Glomerular endothelial cell (primary cell): ENCODE measurements around the gene GPRC5D. TPM values are rescaled to one million over a fixed set of nuclear protein-coding genes. Genes with fewer than 3 reads are reported as not detected.

Experiments
- DNase-seq: peaks from one replicate; pipeline ENCODE4 v3.0.0-alpha.2; 2011; ENCODE audit warnings: low read depth, low spot score; ENCODE audit errors: extremely low read depth
- total RNA-seq: library from RNA; depleted of rRNA; stranded (reverse); fragments of >200 nt; gene quantifications from 2 replicates; pipeline ENCODE4 v1.2.3, GENCODE V29; 2015

Gene GPRC5D
- total RNA-seq, 1 donor from 2014 or later = not detected

DNA sequence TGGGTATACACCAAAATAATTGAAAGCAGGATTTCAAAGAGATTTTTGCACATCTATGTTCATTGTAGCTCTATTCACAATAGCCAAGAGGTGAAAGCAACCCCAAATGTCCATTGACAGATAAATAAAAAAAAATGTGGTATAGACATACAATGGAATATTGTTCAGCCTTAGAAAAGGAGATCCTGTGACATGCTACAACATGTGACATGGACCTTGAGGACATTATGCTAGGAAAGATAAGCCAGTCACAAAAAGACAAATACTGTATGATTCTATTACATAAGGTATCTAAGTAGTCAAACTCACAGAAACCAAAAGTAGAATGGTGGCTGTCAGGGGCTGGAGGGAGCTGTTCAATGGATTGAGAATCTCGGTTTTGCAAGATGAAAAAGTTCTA, 12.1 kb downstream of the GPRC5D start:
- DNase-seq = no peak

DNA sequence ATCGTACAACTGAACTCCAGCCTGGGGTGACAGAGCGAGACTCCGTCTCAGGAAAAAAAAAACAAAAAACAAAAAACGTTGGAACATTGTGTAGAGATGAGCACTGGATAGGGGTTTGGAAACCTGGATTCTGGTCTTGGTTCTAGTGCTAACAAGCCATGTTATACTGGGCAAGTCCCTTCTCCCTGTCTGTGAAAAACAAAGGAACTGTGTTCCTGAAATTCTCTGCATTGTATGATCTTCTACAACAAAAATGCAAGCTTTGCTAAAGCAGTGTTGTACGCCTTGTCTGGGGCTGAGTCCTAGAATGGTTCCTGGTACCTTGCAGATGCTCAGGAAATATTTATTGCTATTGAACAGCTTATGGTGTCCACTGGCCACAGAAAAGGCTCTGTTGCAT, 13.4 kb downstream of the GPRC5D start:
- no peak for DNase-seq

DNA sequence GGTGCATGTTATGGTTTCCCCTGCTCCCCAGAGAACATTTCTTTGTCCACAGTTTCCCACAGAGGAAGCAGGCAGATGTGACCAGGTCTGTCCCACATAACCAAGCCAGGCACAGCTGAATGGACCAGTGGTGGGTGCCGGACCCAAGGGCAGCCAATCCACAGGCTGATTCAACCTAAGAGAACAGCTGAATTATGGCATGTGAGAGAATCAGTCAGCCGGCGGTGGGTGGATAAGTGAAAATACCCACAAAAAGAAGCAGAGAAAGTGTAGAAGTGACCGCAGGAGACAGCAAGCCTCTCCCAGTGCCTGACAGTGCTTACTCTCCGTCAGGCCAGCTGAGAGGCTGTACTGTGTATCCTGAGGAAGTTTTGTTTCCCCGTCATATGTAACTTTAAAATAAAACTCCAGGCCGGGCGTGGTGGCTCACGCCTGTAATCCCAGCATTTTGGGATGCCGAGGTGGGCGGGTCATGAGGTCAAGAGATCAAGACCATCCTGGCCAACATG, 14.9 kb downstream of the GPRC5D start:
- DNase-seq = no peak

DNA sequence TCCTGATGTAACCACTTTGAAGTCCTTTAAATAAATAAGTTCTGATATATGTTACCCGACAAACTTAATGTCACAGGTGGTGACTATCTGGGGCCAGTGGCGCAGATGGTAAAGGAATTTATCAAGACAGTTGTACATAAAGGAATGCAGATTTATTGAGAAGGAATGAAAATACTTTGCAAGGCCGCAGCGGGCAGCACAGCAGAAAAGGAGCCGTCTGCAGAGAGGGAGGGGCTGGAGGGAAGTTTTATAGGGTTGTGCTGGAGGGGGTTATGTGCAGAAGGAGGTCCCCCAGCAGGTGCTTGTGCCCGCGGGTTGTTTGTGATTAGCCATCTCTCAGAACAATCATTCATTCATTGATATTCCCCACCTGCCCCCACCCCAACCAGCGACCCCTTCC, 17.4 kb downstream of the GPRC5D start:
- DNase-seq = no peak

DNA sequence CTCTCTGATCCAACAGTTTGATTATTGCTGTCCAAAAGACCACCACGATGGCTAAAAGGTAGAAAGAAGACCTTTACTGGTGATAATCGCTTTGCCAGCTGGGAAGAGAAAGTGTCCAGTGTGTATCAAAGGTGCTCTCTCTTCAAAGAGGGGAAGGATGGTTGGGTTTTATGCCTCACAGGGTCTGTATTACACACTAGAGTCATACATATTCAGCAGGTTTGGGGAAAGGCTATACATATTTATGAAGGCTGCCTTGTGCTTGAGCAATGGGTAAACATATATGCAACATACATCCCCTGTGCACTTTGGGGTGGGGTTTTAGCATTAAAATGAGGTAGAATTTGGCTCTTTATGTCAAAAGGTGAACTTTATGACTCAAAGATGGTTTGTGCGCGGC, 18.2 kb downstream of the GPRC5D start:
- no peak for DNase-seq

DNA sequence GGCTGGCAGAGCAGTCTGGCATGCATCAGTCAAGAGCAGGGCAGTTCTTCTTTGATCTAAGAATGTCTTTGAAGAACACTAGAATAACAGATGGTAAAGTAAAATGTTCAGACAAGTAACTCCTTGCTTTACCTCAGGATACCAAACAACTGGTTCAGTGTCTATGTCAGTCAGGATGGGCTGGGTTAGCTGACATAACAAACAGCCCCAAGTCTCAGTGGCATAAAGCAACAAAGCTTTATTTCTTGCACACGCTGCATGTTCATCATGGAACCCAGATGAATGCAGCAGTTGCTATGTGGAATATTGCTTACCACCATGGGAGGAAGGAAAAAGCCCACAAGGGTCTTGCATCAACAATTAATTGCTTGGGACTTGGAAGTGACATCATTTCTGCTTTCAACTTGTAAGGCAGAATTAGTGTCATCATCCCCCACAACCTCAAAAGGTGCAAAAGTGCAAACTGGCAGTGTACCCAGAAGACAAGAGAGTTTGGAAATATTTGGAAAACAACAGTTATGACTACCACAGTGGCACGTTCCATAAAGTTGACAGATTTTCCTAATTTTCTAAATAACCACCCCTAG, 21.2 kb downstream of the GPRC5D start:
- DNase-seq = no peak

DNA sequence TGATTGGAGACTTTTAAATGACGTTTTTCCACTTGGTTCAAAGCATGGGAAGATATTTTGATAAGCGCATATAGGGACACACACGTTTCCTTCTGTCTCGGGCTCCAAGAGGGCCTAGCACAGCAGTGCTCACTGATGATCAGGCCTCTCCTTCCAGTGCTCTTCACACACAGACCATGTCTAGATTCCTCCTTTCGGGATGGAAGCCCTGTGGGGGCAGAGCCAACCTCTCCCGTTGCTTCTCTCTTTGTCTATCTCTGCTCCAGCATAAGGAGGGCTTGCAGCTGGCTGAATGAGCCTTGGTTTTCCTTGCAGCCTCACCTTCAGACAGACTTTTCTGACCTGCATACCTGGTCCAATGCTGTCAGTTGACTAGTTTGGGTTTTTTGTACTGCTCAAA, 22.3 kb downstream of the GPRC5D start:
- DNase-seq = no peak

DNA sequence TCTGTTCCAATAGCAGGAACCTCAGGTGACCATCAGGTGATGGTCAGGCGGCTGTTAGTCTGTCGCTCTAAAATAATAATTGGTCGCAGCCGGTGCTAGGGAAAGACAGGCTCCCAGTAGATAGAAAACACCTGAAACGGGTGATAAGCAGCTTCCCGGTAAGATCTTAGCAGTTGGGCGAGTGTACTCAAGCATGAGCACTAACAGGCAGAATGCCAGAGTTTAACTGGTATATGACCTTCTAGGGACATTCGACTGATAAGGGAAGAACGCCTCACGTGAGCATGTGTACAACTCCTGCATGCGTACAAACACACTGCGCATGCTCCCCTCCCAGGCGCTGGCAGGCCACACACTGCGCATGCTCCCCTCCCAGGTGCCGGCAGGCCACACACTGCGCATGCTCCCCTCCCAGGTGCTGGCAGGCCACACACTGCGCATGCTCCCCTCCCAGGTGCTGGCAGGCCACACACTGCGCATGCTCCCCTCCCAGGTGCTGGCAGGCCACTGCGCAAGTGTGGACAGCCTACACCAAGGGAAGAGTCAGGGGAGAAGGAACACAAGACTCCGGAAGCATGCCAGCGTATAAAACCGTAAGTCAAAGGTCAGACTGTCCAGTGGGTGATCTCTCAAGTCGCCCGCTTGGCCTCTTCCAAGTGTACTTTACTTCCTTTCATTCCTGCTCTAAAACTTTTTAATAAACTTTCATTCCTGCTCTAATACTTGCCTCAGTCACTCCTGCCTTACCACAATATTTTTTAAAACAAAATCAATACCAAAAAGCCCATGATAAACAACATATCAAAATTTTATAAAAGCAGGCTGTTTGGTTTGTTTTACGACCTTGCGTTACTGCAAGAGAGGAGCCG, 24.5 kb downstream of the GPRC5D start:
- DNase-seq = no peak

DNA sequence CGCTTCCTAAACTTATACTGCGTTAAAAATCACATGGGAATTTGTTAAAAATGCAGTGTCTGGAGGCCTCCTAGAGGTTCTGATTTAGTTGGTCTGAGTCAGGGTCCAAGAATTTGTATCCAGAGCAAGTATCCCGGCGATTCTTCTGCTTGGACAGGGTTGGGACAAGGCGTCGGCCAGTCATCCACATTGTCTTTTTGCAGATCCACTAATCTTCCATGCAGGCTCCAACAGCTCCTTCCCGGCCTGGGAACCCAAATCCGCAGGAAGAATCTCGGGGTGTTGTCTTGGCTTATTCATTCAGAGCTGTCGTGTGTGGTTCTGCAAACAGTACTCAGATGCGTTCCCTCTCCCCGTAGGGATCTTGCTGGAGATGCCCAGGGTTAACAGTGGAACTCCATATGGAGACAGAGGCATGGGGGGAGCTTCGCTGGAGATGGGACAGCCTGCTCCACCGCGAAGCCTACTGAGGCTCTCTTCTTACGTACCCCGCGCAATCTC, 25.3 kb downstream of the GPRC5D start:
- no peak for DNase-seq

DNA sequence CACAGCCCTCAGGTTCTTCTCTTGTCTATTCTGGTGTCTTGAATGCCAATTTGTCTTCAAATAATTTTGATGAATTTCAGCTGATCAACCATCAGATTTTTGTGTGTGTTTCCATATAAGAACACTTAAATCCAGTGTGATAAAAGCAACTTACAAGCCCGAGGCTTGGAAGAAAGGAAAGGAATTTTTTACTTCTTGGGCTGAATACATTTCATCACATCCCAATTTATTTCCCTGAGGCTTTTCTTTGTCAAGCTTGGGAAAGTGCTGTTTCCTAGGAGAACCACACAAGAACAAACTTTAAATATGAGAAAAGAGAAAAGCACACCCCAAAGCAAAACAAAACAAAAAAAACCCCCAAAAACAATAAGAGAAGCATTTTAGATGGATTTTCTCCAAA, 26.6 kb downstream of the GPRC5D start:
- DNase-seq = no peak

DNA sequence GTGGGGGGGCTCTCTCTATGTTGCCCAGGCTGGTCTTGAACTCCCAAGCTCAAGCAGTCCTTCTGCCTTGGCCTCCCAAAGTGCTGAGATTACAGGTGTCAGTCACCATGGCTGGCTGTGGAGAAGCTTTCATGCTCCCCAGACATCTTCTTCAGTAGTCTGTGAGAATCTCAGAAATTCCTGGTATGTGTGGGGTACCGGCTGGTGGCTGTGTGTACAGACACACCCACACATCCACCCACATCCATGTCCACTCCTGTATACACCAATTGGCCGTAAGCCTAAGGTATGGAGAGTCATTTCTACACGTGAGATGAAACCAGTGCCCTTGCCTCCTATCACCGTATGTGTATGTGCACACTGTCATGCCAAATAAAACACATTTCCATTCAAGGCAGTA, 27.8 kb downstream of the GPRC5D start:
- DNase-seq = no peak

DNA sequence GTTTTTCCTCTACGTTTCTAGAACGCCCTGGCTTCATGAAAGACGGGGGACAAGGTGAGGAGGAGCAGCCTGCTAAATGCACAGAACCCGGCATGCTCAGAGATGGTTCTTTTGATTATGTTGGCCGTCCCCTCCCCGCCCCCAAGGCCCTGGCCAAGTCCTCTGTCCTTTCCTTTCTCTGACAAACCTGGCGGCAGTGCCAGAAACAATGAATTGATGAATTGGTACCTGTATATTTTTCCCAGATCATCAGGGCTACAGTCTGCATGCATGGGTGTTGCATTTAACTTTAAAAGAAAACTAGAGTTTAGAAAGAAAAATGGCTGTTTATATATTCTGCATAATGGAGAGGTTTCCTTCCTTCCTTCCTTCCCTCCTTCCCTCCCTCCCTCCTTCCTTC, 29.0 kb downstream of the GPRC5D start:
- DNase-seq = no peak

DNA sequence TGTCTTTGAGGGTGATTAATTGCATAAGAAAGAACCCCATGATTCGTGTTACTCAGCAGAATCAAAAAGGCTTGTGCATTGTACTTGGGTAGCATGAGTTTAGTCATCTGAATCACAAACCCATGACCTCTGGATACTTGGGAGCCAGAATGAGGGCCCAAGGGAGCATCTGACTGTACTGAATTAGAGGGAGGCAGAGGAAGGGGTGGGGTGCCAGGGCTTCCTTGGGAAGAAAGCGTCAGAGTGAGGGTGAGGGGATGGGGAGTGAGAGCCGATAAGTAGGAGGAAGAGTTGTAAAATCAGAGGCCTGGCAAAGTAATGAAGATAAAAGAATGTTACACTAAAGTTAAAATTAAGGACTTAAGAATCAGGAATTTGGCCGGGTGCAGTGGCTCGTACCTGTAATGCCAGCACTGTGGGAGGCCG, 29.8 kb downstream of the GPRC5D start:
- no peak for DNase-seq

DNA sequence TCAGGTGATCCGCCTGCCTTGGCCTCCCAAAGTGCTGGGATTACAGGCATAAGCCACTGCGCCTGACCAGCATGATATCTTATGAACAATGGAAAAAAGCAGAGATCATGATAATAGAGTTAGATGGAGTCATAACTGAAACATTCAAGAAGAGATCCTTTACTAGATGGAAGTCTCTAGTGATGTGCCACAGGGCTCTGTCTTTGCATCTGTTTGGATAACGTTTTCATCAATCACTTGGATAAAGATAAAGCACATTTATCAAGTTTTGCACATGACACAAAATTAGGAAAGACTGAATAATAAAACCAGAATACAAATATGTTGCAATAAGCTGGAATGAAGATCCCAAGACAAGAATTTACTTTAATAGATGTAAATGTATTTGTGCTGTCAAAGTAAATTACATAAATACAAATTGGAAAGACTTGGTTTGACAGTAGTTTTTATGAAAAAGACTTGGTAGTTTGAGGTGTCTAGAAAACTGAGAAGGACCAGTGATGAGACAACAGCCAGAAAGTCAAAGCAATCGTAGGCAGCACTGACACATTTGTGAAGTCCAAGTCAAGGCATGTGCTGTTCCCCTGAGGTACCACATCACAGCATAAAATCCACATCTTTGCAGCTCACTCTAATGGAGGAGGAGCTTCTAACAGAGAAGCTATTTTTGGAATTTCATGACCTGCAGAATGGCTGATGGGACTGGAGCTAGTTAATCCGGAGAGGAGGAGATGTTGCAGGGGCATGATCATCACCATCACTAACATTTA, 32.1 kb downstream of the GPRC5D start:
- DNase-seq = no peak

DNA sequence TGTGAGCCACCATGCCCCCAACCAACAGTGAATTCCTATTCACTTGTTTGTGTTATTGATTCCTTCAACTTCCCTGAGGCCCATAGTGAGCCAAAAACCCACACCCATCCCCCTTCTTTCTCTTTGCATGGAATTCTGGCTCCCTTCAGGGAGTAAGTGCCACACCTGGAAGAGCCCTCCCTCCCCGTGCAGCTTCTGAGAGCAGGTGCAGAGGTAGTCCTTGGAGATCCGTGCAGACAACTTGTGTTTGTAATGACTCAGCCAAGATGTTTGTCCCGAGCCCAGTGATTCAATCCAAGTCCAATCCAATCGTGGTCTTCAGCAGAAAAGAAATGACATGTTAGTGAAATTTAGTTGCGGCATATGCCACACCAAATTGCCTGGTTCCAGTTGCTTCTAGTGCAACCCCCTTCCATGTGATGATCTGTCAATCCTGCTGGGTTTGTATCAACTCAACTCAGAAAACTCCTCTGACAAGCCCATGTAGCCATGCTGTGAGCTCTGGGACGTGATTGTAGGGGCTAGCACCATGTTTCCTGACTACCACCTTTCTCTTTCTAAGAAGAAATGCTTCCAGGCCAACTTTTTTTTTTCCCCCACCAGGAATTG, 33.1 kb downstream of the GPRC5D start:
- DNase-seq = no peak

DNA sequence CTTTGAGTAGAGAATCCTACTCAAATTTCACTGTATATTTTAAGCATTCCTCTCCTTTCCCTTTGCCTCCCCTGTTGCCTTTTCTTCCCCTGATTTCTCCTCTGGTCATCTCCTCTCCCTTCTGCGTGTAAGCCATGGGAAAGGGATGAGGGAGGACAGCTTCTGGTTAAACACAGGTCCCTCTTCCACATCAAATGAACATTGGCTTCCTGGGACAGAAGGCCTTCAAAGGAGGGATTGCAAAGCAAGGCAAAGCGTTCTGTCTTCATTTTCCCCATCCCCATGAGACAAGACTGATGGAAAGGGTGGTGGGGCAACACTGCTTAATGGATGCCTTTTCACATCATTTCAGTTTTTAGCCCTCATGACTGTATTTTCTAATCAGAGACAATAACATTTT, 34.5 kb downstream of the GPRC5D start:
- DNase-seq = no peak

DNA sequence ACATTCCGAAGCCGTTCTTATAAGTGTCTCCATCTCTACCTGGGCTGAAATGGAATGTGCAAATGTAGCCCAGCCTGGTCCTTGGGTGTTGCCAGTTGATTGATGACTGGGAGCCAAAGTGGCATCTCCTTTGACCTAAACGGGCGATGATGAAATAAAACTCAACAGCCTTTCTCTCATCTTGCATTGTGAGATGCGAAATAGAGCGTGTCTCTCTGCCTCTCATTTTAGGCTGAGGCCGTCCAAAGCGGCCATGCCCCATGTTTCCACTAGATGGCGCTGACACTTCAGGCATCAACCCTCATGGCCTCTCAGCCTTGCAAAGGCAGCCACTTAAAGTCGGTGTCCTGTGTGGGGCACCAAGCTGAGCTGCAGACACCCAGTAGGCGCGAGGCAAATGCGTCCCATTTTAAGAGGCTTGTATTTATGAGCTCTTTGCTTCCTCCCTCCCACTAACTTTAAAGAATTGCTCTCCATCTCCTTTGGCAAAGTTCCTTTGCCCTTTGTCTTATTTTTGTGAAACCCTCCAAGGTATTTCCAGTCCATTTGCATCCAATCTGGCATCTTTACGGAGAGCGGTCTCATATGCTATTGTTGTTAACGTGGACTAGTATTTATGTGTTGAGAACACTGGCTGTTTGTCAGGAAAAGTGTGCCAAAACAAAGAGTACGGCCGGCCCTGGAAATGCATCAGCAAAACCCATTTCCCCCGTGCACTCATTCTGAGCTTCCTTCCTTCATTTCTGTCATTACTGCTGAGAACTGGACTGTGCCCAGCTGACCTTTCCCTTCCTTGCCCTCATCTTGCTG, 35.6 kb downstream of the GPRC5D start:
- DNase-seq = peak; percentile 94

DNA sequence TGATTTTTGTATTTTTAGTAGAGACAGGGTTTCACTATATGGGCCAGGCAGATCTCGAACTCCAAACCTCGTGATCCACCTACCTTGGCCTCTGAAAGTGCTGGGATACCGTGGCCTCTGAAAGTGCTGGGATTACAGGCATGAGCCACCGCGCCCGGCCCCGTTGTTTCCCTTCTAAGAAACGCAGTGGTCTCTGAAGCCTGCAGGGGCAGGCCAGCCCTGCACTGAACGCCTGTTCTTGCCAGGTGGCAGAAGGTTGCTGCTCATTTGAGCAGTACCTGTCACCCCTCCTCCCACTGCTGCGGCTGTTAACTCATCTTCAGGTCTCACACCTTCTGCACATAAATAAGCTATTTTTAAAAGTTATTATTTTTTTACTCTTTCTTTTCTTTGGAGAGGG, 36.3 kb downstream of the GPRC5D start:
- DNase-seq = no peak

DNA sequence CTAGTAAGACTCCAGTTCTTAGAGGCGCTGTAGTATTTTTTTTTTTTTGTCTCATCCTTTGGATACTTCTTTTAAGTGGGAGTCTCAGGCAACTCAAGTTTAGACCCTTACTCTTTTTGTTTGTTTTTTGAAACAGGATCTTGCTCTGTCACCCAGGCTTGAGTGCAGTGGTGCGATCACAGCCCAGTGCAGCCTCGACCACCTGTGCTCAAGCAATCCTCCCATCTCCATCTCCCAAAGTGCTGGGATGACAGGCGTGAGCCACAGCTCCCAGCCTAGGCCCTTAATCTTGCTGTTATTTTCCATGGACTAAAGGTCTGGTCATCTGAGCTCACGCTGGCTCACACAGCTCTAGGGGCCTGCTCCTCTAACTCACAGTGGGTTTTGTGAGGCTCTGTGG, 39.3 kb downstream of the GPRC5D start:
- no peak for DNase-seq

DNA sequence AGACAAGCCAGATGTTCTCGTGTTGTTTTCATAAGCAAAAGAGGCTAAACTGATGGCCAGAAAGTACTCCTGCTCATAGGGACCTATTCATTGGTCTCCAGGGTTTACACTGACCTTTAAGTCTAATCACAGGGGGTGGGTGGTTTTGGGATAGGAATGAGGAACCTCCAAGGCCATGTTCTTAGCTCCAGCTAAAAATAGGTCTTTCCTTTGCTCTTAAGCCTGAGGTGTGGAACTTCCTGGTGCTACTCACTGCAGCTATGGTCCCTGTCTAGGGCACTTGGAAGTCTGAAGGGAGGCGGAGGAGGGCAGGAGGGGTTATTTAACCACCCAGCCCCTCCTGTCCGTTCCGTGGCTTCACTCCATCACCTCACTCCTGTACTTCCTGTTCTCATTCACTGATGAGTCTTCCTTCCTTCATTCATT, 42.0 kb downstream of the GPRC5D start:
- DNase-seq = no peak
